ENCODE measurements around the gene DUOXA1. TPM values are rescaled to one million over a fixed set of nuclear protein-coding genes. Genes with fewer than 3 reads are reported as not detected.

DUOXA1 gene, protein sequence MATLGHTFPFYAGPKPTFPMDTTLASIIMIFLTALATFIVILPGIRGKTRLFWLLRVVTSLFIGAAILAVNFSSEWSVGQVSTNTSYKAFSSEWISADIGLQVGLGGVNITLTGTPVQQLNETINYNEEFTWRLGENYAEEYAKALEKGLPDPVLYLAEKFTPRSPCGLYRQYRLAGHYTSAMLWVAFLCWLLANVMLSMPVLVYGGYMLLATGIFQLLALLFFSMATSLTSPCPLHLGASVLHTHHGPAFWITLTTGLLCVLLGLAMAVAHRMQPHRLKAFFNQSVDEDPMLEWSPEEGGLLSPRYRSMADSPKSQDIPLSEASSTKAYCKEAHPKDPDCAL
- total RNA-seq, result 1 to 10 TPM in 3 of 4 donors, under 1 TPM in 1; 0.72 to 2.1 (median 1.7) TPM
- polyA plus RNA-seq, result 1.2 TPM
- long read RNA-seq, donor 1, partial matches to known transcripts, result 0 of 2 reads
- long read RNA-seq, donor 1, other reads (novel, unspliced or antisense), result 2 of 2 reads
- long read RNA-seq, donor 2, partial matches to known transcripts, result 0 of 4 reads
- long read RNA-seq, donor 2, other reads (novel, unspliced or antisense), result 4 of 4 reads
- long read RNA-seq, donor 3, partial matches to known transcripts, result 0 of 2 reads
- long read RNA-seq, donor 3, other reads (novel, unspliced or antisense), result 1 of 2 reads
- long read RNA-seq, donor 4, partial matches to known transcripts, result 0 of 1 reads
- long read RNA-seq, donor 4, other reads (novel, unspliced or antisense), result 1 of 1 reads

DNA sequence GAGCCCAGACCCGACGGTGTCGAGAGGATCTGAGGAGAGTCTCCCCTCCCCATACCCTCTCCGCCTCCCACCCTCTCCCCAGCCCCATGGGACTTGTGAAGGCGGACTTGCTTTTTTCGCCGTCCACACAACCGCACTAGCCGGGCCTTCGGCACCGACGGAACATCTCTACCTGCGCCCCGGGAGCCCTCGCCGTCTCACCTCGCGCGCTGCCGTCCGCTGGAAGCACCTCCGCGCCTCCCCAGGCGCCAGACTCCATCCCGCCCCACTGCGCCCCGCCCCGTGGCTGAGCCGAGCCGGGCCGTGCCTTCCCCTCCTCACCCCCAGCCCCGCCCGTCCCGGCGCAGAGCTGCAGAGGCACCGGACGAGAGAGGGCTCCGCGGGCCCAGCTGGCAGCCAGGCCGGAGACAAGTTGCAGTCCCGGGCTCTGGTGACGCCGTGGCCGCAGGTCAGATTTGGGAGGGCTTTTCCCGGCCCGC lies at the start of gene DUOXA1, which contains the start of gene DUOX1:
Gene DUOXA1 (minus strand): TSS at position 229 of the 479 bp plus-strand sequence. CDS start 6,865 bp downstream, outside the sequence.
Gene DUOX1 (plus strand): TSS at position 344 of the 479 bp plus-strand sequence. CDS start 1,973 bp downstream, outside the sequence.
- H3K4me3 ChIP-seq (ENCODE audit: low read length), result peak within 1 kb of the TSS; percentile 43
- DNase-seq (peak; percentile 65 to 88 (median 85)), ATAC-seq (peak; percentile 89 to 91)
- WGBS, result 3% methylated on average over 46 of the region's 46 CpGs
- no peaks in the 10 kb centered on the region for H3K9me3 ChIP-seq (ENCODE audit: control insufficient read depth, low read length)
- no peaks in the 10 kb centered on the region for H3K27me3 ChIP-seq (ENCODE audit: control insufficient read depth, insufficient read depth)
- H3K27ac ChIP-seq (ENCODE audit: low read length), result no peak within 1 kb of the TSS
- H3K4me1 ChIP-seq (ENCODE audit: control insufficient read depth, insufficient read depth, low read length), result no peaks in the 10 kb centered on the region
- intact Hi-C loops (cut with DNase I), result no loop called here

DNA sequence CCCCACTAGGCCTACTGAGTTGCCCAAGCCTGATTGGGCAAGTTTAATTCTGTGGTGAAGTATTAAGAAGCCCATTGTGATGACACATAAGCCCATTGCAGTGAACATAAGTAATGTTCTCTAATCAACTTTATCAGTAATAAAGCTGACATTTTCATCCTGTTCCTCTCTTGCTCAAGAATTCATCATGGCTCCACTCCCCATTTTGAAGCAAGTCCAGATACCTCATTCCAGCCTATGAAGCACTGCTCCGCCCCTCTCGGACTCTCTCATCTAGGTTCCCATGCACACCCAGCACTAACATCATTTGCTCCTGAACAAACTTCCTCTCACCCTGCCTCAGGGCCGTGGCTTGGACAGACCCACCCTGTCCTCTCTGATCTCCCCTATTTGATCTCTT lies 47.6 kb upstream of the DUOXA1 start:
- Histone ChIP-seq H3K4me1 (ENCODE audit: control insufficient read depth, insufficient read depth, low read length) (no peaks in the 10 kb centered on the region), H3K27ac (ENCODE audit: low read length) (no peak overlapping the region), H3K27me3 (ENCODE audit: control insufficient read depth, insufficient read depth) (no peaks in the 10 kb centered on the region), H3K9me3 (ENCODE audit: control insufficient read depth, low read length) (no peaks in the 10 kb centered on the region), H3K4me3 (ENCODE audit: low read length) (no peak overlapping the region)
- DNase-seq (no peak), ATAC-seq (peak in 1 of 2 donors; percentile 9)
- intact Hi-C loops (cut with DNase I), result no loop called here
- 94% methylated on average over 3 of the region's 3 CpGs for WGBS

DNA sequence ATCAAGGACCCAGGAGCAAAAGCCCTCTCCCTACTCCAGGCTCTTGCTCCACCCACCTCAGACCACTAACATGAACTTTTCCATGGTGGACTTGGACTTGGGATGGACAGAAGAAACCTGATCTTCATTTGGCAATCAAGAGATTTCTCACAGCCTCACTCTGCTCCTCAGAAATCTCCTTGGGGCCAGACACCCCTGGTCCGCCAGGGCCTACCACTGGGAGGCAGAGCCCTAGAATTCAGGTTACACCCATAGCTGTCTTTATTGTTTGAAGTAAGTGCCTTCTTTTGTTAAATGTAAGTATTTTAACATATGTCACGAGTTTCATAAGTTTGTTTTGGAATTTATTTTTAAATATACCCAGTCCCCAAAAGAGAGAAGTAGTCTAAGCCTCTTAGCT lies 44.9 kb upstream of the DUOXA1 start:
- Histone ChIP-seq H3K9me3 (ENCODE audit: control insufficient read depth, low read length) (no peaks in the 10 kb centered on the region), H3K4me1 (ENCODE audit: control insufficient read depth, insufficient read depth, low read length) (no peaks in the 10 kb centered on the region), H3K27me3 (ENCODE audit: control insufficient read depth, insufficient read depth) (no peaks in the 10 kb centered on the region), H3K4me3 (ENCODE audit: low read length) (no peak overlapping the region), H3K27ac (ENCODE audit: low read length) (no peak overlapping the region)
- no peak for DNase-seq
- 87% methylated on average over 2 of the region's 2 CpGs for WGBS
- no peak for ATAC-seq
- intact Hi-C loops (cut with DNase I), result no loop called here

DNA sequence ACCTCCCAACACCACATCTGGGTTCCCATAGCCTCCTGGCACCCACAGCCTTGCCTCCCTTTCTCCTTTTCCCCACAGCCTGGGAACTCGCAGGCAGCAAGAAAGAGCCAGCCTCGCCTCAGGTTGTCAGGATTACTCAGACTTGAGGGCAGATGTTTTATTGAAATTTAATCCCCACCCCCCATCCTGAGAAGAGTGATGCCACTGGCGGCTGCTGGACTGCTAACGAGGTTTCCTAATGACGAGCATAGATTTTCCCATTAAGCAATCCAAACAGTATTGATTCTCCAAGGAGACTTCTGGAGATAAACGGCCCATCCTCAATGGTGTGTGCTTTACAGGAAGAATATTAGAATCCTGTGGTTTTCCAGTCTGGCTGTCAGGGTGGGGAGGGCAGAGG lies 44.4 kb upstream of the DUOXA1 start:
- DNase-seq (no peak), ATAC-seq (no peak)
- Histone ChIP-seq H3K9me3 (ENCODE audit: control insufficient read depth, low read length) (no peaks in the 10 kb centered on the region), H3K4me1 (ENCODE audit: control insufficient read depth, insufficient read depth, low read length) (peaks cover 2% of the 10 kb centered on the region), H3K4me3 (ENCODE audit: low read length) (no peak overlapping the region), H3K27me3 (ENCODE audit: control insufficient read depth, insufficient read depth) (no peaks in the 10 kb centered on the region), H3K27ac (ENCODE audit: low read length) (no peak overlapping the region)
- WGBS, result 92% methylated on average over 6 of the region's 6 CpGs
- intact Hi-C loops (cut with DNase I), result no loop called here

DNA sequence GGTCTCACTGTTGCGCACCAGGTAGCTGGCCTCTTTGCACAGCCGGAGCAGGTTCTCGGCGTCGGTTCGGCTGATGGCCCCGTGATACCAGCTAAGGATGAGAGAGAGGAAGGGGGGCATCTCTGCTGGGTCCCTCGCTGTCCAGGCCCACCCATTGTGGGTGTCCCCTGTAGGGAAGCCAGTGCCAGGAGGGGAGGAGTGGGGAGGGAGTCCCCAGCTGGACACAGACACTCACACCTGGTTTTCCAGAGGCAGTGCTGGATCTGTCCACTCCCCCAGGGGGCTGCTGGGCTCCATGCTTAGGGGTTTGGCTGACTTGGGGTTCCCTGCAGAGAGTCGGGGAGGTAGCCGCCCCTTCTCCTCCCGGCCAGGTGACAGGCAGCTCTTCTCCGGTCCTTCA lies 42.2 kb upstream of the DUOXA1 start:
- no peak for DNase-seq
- 95% methylated on average over 12 of the region's 12 CpGs for WGBS

DNA sequence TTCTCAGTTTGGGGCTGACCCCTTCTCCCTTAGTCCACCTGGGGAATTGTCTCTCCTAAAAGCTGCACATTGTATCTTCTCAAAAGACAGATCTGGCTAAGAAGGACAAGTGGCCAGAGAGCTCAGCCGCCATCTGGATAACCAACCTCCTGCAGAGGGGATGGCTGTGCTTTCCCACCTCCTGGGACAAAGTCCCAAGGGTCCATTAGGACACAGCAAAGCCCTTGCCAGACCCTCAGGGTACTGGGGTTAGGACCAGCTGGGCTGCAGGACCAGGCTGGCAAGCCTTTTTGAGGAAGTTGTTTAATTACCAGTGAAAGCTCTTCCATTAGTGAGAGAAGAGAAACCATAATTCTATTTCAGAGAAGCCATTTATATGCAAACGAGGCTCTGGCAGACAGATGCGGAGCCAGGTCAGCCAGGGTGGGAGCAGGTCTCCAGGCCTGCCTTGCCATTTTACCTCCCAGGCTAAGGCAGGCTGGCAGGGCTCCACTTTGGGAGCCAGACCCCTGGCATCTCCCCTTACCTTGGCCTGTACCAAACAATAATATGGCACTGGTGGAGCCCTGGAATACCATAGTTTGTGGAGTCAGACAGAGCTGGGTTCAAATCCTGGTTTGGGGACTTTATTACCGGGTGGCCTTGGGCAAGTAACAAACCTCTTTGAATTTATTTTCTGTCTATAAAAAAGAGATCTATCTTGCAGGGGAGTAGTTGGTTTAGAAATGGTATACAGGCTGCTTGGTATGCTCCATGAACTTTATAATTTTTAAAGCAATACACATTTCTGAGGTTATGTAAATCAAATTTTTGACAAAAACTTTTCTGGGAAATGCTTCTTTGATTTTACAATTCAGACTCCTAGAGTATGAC lies 40.2 kb upstream of the DUOXA1 start:
- WGBS, result 65% methylated on average over 4 of the region's 4 CpGs
- H3K27me3 ChIP-seq (ENCODE audit: control insufficient read depth, insufficient read depth), result no peaks in the 10 kb centered on the region
- H3K4me3 ChIP-seq (ENCODE audit: low read length), result no peak overlapping the region
- H3K4me1 ChIP-seq (ENCODE audit: control insufficient read depth, insufficient read depth, low read length), result peaks cover 5% of the 10 kb centered on the region
- no peak for DNase-seq
- intact Hi-C loops (cut with DNase I), result loop anchor here in 2 of 4 donors (5.0 to 10.0 kb wide), 2 partner anchors 32 to 235 kb away; a partner anchor contains a TSS
- no peak overlapping the region for H3K27ac ChIP-seq (ENCODE audit: low read length)
- ATAC-seq, result no peak
- no peaks in the 10 kb centered on the region for H3K9me3 ChIP-seq (ENCODE audit: control insufficient read depth, low read length)

More for the DNA sequence above, 42.2 kb upstream of the DUOXA1 start:
- H3K9me3 ChIP-seq (ENCODE audit: control insufficient read depth, low read length), result no peaks in the 10 kb centered on the region
- peaks cover 5% of the 10 kb centered on the region for H3K4me1 ChIP-seq (ENCODE audit: control insufficient read depth, insufficient read depth, low read length)
- H3K27ac ChIP-seq (ENCODE audit: low read length), result no peak overlapping the region
- H3K4me3 ChIP-seq (ENCODE audit: low read length), result no peak overlapping the region
- intact Hi-C loops (cut with DNase I), result no loop called here
- ATAC-seq, result no peak
- H3K27me3 ChIP-seq (ENCODE audit: control insufficient read depth, insufficient read depth), result no peaks in the 10 kb centered on the region

DNA sequence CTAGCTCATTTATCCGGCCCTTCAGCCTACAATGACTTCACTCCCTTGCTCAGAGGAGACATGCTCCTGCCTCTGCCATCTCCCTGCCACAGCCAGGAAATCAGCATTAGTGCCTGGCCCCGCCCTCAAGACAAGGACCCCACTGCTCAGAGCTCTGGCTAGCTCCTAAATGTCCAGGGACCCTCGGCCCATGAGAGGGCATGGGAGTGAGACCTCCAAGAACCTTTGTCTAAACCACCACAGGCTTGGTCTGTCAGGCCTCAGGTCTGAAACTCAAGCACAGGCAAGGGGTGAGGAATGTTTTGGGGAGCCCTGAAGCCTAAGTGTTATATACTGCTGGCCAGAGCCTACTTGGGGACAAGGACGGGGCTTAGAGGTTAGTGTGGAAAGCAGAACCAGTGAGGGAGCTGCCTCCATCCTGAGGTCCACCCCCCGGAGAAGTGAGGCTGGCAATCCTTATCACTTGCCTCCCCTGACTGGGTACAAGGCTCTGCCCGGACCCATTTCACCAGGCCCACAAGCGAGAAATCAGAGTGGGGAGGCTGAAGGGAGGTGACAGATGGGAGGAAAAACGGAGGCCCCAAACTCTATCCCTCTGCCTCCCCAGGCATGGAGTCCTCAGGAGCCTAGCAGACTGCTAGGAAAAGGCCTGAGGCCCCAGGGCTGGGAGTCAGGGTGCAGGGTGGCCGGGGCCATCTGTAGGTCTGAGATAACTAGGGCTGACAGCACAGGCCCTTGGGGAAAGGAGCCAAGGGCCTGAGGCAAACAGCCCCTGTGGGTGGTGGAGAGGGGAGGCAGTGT lies 39.3 kb upstream of the DUOXA1 start:
- 80% methylated on average over 9 of the region's 9 CpGs for WGBS
- ATAC-seq, result no peak
- peak overlapping the region; percentile 15 for H3K27ac ChIP-seq (ENCODE audit: low read length)
- H3K9me3 ChIP-seq (ENCODE audit: control insufficient read depth, low read length), result no peaks in the 10 kb centered on the region
- no peaks in the 10 kb centered on the region for H3K27me3 ChIP-seq (ENCODE audit: control insufficient read depth, insufficient read depth)
- DNase-seq, result no peak
- peaks cover 5% of the 10 kb centered on the region for H3K4me1 ChIP-seq (ENCODE audit: control insufficient read depth, insufficient read depth, low read length)
- intact Hi-C loops (cut with DNase I), result loop anchor here in 2 of 4 donors (5.0 to 10.0 kb wide), 2 partner anchors 33 to 236 kb away; a partner anchor contains a TSS
- no peak overlapping the region for H3K4me3 ChIP-seq (ENCODE audit: low read length)

DNA sequence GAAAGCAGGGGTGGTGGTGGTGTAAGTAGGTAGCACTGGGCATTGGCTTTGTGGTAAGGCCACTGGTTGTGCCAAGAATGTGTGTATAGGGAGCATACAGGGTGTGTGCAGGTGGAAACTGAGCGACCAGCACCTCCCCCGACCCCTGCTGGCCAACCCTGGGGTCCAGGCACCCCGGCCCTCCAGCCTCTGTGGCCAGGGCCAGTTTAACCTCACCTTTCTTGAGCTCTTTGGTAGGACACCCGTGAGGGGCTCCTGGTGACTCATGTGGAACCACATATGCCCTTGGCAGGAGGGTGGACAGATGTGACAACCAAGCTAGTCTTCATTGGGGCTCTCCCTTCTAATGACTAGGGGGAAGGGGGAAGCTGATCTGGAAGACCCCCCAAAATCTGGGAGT lies 38.6 kb upstream of the DUOXA1 start:
- intact Hi-C loops (cut with DNase I), result loop anchor here in 2 of 4 donors (5.0 to 10.0 kb wide), 2 partner anchors 34 to 237 kb away; a partner anchor contains a TSS
- no peak for DNase-seq
- 96% methylated on average over 4 of the region's 4 CpGs for WGBS

DNA sequence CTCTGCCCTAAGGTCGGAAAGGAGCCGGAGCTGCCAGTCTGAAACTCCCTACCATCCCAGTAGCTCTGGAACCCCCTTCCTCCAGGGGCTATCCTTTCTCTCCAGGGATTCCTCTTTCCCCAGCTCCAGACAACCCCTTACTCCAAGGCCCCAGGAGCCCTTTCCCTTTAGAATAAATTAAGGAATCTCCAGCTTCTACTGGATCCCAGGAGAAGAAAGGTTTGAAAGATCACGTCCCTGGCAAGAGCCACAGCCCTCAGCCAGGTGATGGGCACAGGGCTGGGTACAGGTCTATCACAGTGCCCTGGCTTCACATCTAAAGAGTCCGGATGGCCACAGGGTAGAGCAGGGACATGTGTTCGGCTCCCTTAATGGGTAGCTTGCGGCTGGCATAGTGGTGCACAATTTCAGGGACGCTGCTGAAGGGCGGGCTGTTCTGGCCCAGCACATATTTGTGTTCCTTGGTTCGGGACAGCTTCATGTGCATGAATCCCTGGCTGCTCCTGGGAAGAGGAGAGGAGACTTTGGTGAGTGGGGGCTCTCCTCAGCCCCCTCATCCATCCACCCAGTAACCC lies 38.0 kb upstream of the DUOXA1 start:
- H3K27me3 ChIP-seq (ENCODE audit: control insufficient read depth, insufficient read depth), result no peaks in the 10 kb centered on the region
- ATAC-seq, result peak in 1 of 2 donors; percentile 2
- H3K4me3 ChIP-seq (ENCODE audit: low read length), result peak overlapping the region; percentile 76
- H3K9me3 ChIP-seq (ENCODE audit: control insufficient read depth, low read length), result no peaks in the 10 kb centered on the region
- peak overlapping the region; percentile 98 for H3K27ac ChIP-seq (ENCODE audit: low read length)
- 64% methylated on average over 9 of the region's 9 CpGs for WGBS
- DNase-seq, result no peak
- intact Hi-C loops (cut with DNase I), result loop anchor here in 2 of 4 donors (5.0 to 10.0 kb wide), 2 partner anchors 35 to 237 kb away; a partner anchor contains a TSS
- peaks cover 5% of the 10 kb centered on the region for H3K4me1 ChIP-seq (ENCODE audit: control insufficient read depth, insufficient read depth, low read length)

More for the DNA sequence above, 38.6 kb upstream of the DUOXA1 start:
- no peak overlapping the region for H3K4me3 ChIP-seq (ENCODE audit: low read length)
- peak overlapping the region; percentile 98 for H3K27ac ChIP-seq (ENCODE audit: low read length)
- H3K27me3 ChIP-seq (ENCODE audit: control insufficient read depth, insufficient read depth), result no peaks in the 10 kb centered on the region
- H3K9me3 ChIP-seq (ENCODE audit: control insufficient read depth, low read length), result no peaks in the 10 kb centered on the region
- ATAC-seq, result no peak
- peaks cover 5% of the 10 kb centered on the region for H3K4me1 ChIP-seq (ENCODE audit: control insufficient read depth, insufficient read depth, low read length)
